ENCODE measurements around the gene RASIP1. TPM values are rescaled to one million over a fixed set of nuclear protein-coding genes. Genes with fewer than 3 reads are reported as not detected.
A peak's percentile ranks its signal among the peaks of the same experiment; 100 is the strongest.
"Not testable (repeated sequence)": the region's sequence is repeated elsewhere in the genome, so short reads cannot be mapped to it uniquely, and the experiment has no call there.

Gene RASIP1
- total RNA-seq, 3 donors from 2014 or later = 1.7 to 8.6 (median 3.2) TPM

GRCh38 chr19:48720613-48721296 is 19.7 kb downstream of the RASIP1 start:
- peak; percentile 96 to 99 (median 99) for DNase-seq
- no peak for TF ChIP-seq CTCF (IDR thresholded peaks at IDR 0.05)
- Histone ChIP-seq H3K4me3 (peak overlapping the region; percentile 9), H3K36me3 (ENCODE audit: low read depth) (no peaks in the 10 kb centered on the region), H3K9me3 (peaks cover 3% of the 10 kb centered on the region), H3K4me1 (ENCODE audit: low read depth) (peaks cover 6% of the 10 kb centered on the region)
- ATAC-seq = peak; percentile 95
- intact Hi-C loops (cut with DNase I, micrococcal nuclease) = no loop called here

GRCh38 chr19:48720251-48720612 is 20.2 kb downstream of the RASIP1 start:
- Histone ChIP-seq H3K36me3 (ENCODE audit: low read depth) (no peaks in the 10 kb centered on the region), H3K4me1 (ENCODE audit: low read depth) (peaks cover 12% of the 10 kb centered on the region), H3K4me3 (peak overlapping the region; percentile 9), H3K9me3 (peaks cover 3% of the 10 kb centered on the region)
- DNase-seq (no peak), ATAC-seq (no peak)
- TF ChIP-seq CTCF (IDR thresholded peaks at IDR 0.05) = no peak
- intact Hi-C loops (cut with DNase I, micrococcal nuclease) = no loop called here

GRCh38 chr19:48719263-48720171 is 20.9 kb downstream of the RASIP1 start, which contains the start of gene MAMSTR:
Gene MAMSTR, minus strand, starts transcription at chr19:48719725. Its CDS starts 694 bp downstream, at chr19:48719031.
- H3K36me3 ChIP-seq (ENCODE audit: low read depth) = no peaks in the 10 kb centered on the region
- peak within 1 kb of the TSS; percentile 9 for H3K4me3 ChIP-seq
- no peaks in the 10 kb centered on the region for H3K9me3 ChIP-seq
- peaks cover 18% of the 10 kb centered on the region for H3K4me1 ChIP-seq (ENCODE audit: low read depth)
- intact Hi-C loops (cut with DNase I, micrococcal nuclease) = no loop called here
- no peak for TF ChIP-seq CTCF (IDR thresholded peaks at IDR 0.05)
- no peak for ATAC-seq
- peak in 1 of 3 donors; percentile 61 for DNase-seq

- no peaks in the 10 kb centered on the region for H3K9me3 ChIP-seq
- no peaks in the 10 kb centered on the region for H3K36me3 ChIP-seq (ENCODE audit: low read depth)
- H3K4me1 ChIP-seq (ENCODE audit: low read depth) = peaks cover 18% of the 10 kb centered on the region
- DNase-seq (peak in 1 of 3 donors; percentile 35), ATAC-seq (no peak)
- TF ChIP-seq CTCF (IDR thresholded peaks at IDR 0.05) = no peak
- H3K4me3 ChIP-seq = no peak overlapping the region
- intact Hi-C loops (cut with DNase I, micrococcal nuclease) = no loop called here
Observed at GRCh38 chr19:48718711-48719231, 21.6 kb downstream of the RASIP1 start.

- intact Hi-C loops (cut with DNase I, micrococcal nuclease); H3K9me3 ChIP-seq; H3K36me3 ChIP-seq (ENCODE audit: low read depth); H3K4me3 ChIP-seq; ATAC-seq: not testable (repeated sequence)
- peaks cover 19% of the 10 kb centered on the region for H3K4me1 ChIP-seq (ENCODE audit: low read depth)
- peak in 1 of 3 donors; percentile 6 for DNase-seq
Observed at GRCh38 chr19:48718106-48718505, 22.3 kb downstream of the RASIP1 start.

All from mucosa of descending colon (tissue), 3 donors.